GM12874 (cell line): ENCODE measurements around the gene ZNF646.

ENCODE experiments used
- TF ChIP-seq, protein P1 (sequence below): IDR thresholded peaks from 2 replicates; pipeline ENCODE4 v1.5.1; 2011; ENCODE audit warnings: low read depth, mild to moderate bottlenecking, control low read depth, low read length, moderate library complexity; ENCODE audit not compliant: insufficient read depth

Gene ZNF646, protein sequence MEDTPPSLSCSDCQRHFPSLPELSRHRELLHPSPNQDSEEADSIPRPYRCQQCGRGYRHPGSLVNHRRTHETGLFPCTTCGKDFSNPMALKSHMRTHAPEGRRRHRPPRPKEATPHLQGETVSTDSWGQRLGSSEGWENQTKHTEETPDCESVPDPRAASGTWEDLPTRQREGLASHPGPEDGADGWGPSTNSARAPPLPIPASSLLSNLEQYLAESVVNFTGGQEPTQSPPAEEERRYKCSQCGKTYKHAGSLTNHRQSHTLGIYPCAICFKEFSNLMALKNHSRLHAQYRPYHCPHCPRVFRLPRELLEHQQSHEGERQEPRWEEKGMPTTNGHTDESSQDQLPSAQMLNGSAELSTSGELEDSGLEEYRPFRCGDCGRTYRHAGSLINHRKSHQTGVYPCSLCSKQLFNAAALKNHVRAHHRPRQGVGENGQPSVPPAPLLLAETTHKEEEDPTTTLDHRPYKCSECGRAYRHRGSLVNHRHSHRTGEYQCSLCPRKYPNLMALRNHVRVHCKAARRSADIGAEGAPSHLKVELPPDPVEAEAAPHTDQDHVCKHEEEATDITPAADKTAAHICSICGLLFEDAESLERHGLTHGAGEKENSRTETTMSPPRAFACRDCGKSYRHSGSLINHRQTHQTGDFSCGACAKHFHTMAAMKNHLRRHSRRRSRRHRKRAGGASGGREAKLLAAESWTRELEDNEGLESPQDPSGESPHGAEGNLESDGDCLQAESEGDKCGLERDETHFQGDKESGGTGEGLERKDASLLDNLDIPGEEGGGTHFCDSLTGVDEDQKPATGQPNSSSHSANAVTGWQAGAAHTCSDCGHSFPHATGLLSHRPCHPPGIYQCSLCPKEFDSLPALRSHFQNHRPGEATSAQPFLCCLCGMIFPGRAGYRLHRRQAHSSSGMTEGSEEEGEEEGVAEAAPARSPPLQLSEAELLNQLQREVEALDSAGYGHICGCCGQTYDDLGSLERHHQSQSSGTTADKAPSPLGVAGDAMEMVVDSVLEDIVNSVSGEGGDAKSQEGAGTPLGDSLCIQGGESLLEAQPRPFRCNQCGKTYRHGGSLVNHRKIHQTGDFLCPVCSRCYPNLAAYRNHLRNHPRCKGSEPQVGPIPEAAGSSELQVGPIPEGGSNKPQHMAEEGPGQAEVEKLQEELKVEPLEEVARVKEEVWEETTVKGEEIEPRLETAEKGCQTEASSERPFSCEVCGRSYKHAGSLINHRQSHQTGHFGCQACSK (N-terminal part only)

GRCh38 chr16:31073970-31074813, at the start of gene ZNF646, which contains the start of gene ZNF668:
Gene ZNF646 (plus strand): TSS chr16:31074422. CDS start chr16:31076325, 1,903 bp downstream.
Gene ZNF668 (minus strand): TSS chr16:31074240. CDS start chr16:31064459, 9,781 bp downstream.
- TF ChIP-seq, protein P1, sequence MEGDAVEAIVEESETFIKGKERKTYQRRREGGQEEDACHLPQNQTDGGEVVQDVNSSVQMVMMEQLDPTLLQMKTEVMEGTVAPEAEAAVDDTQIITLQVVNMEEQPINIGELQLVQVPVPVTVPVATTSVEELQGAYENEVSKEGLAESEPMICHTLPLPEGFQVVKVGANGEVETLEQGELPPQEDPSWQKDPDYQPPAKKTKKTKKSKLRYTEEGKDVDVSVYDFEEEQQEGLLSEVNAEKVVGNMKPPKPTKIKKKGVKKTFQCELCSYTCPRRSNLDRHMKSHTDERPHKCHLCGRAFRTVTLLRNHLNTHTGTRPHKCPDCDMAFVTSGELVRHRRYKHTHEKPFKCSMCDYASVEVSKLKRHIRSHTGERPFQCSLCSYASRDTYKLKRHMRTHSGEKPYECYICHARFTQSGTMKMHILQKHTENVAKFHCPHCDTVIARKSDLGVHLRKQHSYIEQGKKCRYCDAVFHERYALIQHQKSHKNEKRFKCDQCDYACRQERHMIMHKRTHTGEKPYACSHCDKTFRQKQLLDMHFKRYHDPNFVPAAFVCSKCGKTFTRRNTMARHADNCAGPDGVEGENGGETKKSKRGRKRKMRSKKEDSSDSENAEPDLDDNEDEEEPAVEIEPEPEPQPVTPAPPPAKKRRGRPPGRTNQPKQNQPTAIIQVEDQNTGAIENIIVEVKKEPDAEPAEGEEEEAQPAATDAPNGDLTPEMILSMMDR, result no peak

- TF ChIP-seq, protein P1, result no peak
Measured at GRCh38 chr16:31025339-31025738, 48.9 kb upstream of the ZNF646 start.

DNA sequence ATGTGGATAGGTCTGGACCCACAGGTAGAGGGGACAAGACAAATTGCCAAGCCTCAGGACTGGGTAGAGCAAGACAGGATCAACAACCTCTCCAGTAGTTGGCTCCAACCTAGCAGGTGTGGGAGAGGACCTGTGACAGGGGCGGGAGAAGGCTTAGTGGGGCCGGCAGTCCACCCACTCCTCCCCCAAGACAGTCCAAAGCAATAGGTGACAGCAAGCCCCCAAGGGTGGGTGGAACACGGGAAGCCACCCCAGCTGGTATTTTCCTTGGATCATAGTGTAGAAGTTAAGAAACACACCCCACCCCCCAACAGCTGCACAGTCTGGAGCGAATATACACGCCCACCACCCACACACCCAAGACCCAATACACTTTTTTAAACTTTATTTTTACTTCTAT, 45.0 kb upstream of the ZNF646 start:
- TF ChIP-seq, protein P1, result no peak

DNA sequence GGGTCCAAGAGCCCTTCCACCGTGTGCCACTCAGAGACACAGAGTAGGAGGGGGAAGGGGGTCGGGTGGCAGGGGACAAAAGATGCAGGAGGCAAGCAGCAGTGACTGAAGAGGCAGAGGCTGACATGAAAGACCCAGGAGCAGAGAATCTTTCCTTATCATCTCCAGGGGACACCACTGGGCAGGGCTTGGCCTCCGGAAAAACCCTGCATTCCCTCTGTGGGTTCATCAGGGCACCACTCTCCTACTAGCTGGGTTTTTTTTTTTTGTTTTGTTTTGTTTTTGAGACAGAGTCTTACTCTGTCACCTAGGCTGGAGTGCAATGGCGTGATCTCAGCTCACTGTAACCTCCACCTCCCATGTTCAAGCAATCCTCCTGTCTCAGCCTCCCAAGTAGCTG, 42.9 kb upstream of the ZNF646 start:
- TF ChIP-seq, protein P1, result no peak

- TF ChIP-seq, protein P1, result no peak
Measured at GRCh38 chr16:31032736-31033708, 41.2 kb upstream of the ZNF646 start, which contains the start of gene STX4. Gene STX4 (plus strand): TSS chr16:31033558. CDS start chr16:31033806, 248 bp downstream.
